T-cell (primary cell): Measurements from ENCODE around the gene EFNB3. TPM values are rescaled to one million over a fixed set of nuclear protein-coding genes. Genes with fewer than 3 reads are reported as not detected.
A peak's percentile ranks its signal among the peaks of the same experiment; 100 is the strongest.

Experiments used
- ATAC-seq, 4 experiments: fragments of 200-7000 bp in 3 of 4; fragments of 150-1000 bp in 1 of 4; cut with Tn5 transposase; replicated peaks in 1 of 4; 1 replicate in 3 of 4; 2 replicates in 1 of 4; pipeline ENCODE4 v1.10.0; 2021; ENCODE audit warnings: moderate library complexity in 3 of 4, mild to moderate bottlenecking in 2 of 4, moderate number of reproducible peaks in 1 of 4
- CTCF ChIA-PET, 2 donors: fragments of 300-600 bp; sonication (Branson Sonifier 250); formaldehyde crosslinking; loops; one replicate each; lab custom pipeline; 2022; ENCODE audit warnings: antibody characterized with exemption in 2 of 2; lab: Charles Lee
- POLR2A ChIA-PET, 2 donors: fragments of 300-600 bp; sonication (Branson Sonifier 250); formaldehyde crosslinking; loops; one replicate each; lab custom pipeline; 2022; ENCODE audit warnings: antibody characterized with exemption in 2 of 2; lab: Charles Lee
- DNase-seq, 35 experiments: peaks; one replicate each; pipeline versions ENCODE4 v3.0.0 to v3.0.0-alpha.2; 2013 to 2023
- H3K27ac ChIP-seq: one replicate; pipeline ENCODE4 v1.5.1; 2013; ENCODE audit warnings: low read length
- H3K27me3 ChIP-seq, 2 experiments: replicated peaks in 1 of 2; 1 replicate in 1 of 2; 2 replicates in 1 of 2; pipeline versions ENCODE4 v1.6.1 to v1.7.0; 2013; ENCODE audit warnings: low read length in 1 of 2, mixed read lengths in 1 of 2; ENCODE audit not compliant: control insufficient read depth in 2 of 2, insufficient read depth in 2 of 2; ENCODE audit errors: extremely low read depth in 1 of 2
- H3K36me3 ChIP-seq, 2 donors: 1 replicate in 1 of 2; 2 replicates in 1 of 2; pipeline versions ENCODE4 v1.6.1 to v1.7.0; 2013; ENCODE audit warnings: low read length in 1 of 2; ENCODE audit not compliant: control insufficient read depth in 2 of 2, insufficient read depth in 1 of 2; ENCODE audit errors: extremely low read depth in 1 of 2
- H3K4me1 ChIP-seq, 2 experiments: 1 replicate in 1 of 2; 2 replicates in 1 of 2; pipeline versions ENCODE4 v1.6.1 to v1.7.0; 2013; ENCODE audit warnings: low read length in 2 of 2, mixed read lengths in 1 of 2; ENCODE audit not compliant: insufficient read depth in 2 of 2, control insufficient read depth in 1 of 2; ENCODE audit errors: extremely low read depth in 1 of 2
- H3K4me3 ChIP-seq, 2 donors: 1 replicate in 1 of 2; 2 replicates in 1 of 2; pipeline versions ENCODE4 v1.5.1 to v1.7.0; 2013; ENCODE audit warnings: mild to moderate bottlenecking in 2 of 2, low read length in 1 of 2, moderate library complexity in 1 of 2; ENCODE audit not compliant: control insufficient read depth in 1 of 2; ENCODE audit errors: extremely low read depth in 1 of 2
- H3K9me3 ChIP-seq: 2 replicates; pipeline ENCODE4 v1.7.0; 2013
- H3K27ac Mint-ChIP-seq, 2 donors: one replicate each; pipeline ENCODE4 v1.8.0; 2020 to 2021; ENCODE audit warnings: mild to moderate bottlenecking in 2 of 2, mixed read lengths in 2 of 2
- H3K27me3 Mint-ChIP-seq, 2 donors: one replicate each; pipeline ENCODE4 v1.8.0; 2021 to 2022; ENCODE audit warnings: mixed read lengths in 2 of 2
- H3K36me3 Mint-ChIP-seq: one replicate; pipeline ENCODE4 v1.8.0; 2021; ENCODE audit warnings: mixed read lengths
- H3K4me1 Mint-ChIP-seq, 3 donors: one replicate each; pipeline ENCODE4 v1.8.0; 2020 to 2022; ENCODE audit warnings: mixed read lengths in 3 of 3, mild to moderate bottlenecking in 1 of 3
- H3K4me3 Mint-ChIP-seq, 3 donors: one replicate each; pipeline ENCODE4 v1.8.0; 2020 to 2022; ENCODE audit warnings: mild to moderate bottlenecking in 3 of 3, mixed read lengths in 3 of 3, moderate library complexity in 3 of 3
- H3K9me3 Mint-ChIP-seq, 3 donors: one replicate each; pipeline ENCODE4 v1.8.0; 2020 to 2022; ENCODE audit warnings: mixed read lengths in 3 of 3
- WGBS: methylation state at CpG from one replicate; pipeline ENCODE4 v1.1.5; 2013; ENCODE audit warnings: missing lambda C conversion rate; ENCODE audit not compliant: insufficient coverage; 5-methylcytosine and 5-hydroxymethylcytosine counted together
- total RNA-seq, 35 experiments: library from RNA in 6 of 35; stranded (reverse) in 6 of 35; fragments of 120-200 nt in 1 of 35; gene quantifications; one replicate each; pipeline versions ENCODE4 v1.2.1 to v1.2.4 and lab custom pipeline; 2013 to 2026

EFNB3 gene
- total RNA-seq, 5 donors from 2014 or later (not counting 1 experiment from before 2014, with no cell fraction given): 0.07 to 0.19 (median 0.18) TPM; not detected in 2

DNA sequence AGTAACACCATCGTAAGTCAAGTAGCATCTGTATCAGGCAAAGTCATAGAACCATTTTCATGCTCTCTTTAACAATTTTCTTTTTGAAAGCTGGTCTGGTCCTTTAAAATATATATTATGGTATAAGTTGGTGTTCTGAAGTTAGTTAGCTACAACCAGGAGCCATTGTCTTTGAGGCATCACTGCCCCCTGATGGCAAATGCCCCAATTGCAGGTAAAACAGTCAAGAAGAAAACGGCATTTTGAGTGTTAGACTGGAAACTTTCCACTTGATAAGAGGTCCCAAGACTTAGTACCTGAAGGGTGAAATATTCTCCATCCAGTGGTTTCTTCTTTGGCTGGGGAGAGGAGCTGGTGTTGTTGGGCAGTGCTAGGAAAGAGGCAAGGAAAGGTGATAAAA is 31.8 kb upstream of the EFNB3 start:
- H3K9me3 ChIP-seq: no peaks in the 10 kb centered on the region
- ChIA-PET POLR2A (interaction anchor here in 1 of 2 donors (0.6 kb wide), 1 partner anchor 46 kb away, joined by 3 read pairs; no protein-coding TSS in a partner anchor), CTCF (interaction anchor here (0.8 to 1.2 kb wide), 5 partner anchors 12 to 84 kb away, joined by 4 to 9 read pairs (median 5); partner anchors contain the start of genes FXR2 (in 1 of the 2), TP53 (in 1 of the 2) and WRAP53 (in 1 of the 2))
- Mint-ChIP-seq H3K36me3 (peaks cover 40% of the 10 kb centered on the region), H3K4me1 (peaks cover 0 to 7% (median 4%) of the 10 kb centered on the region in 3 donors), H3K27ac (no peak overlapping the region), H3K4me3 (no peak overlapping the region), H3K27me3 (no peaks in the 10 kb centered on the region), H3K9me3 (no peaks in the 10 kb centered on the region)
- peaks cover 6 to 61% of the 10 kb centered on the region in 2 donors for H3K36me3 ChIP-seq
- H3K4me1 ChIP-seq: no peaks in the 10 kb centered on the region
- H3K27me3 ChIP-seq: no peaks in the 10 kb centered on the region
- ATAC-seq (no peak), DNase-seq (peak in 7 of 35 experiments; percentile 12 to 40 (median 21))
- no peak overlapping the region for H3K4me3 ChIP-seq
- H3K27ac ChIP-seq: no peak overlapping the region
- no CpG with 5 or more reads among the region's 2 CpGs for WGBS

GRCh38 chr17:7674934-7675333 is 30.1 kb upstream of the EFNB3 start:
- POLR2A ChIA-PET: interaction anchor here in 1 of 2 donors (0.6 kb wide), 1 partner anchor 436 kb away, joined by 5 read pairs; no protein-coding TSS in a partner anchor
- Histone ChIP-seq H3K36me3 (peaks cover 6 to 47% of the 10 kb centered on the region in 2 donors), H3K4me3 (no peak overlapping the region), H3K27me3 (no peaks in the 10 kb centered on the region), H3K9me3 (no peaks in the 10 kb centered on the region), H3K27ac (no peak overlapping the region), H3K4me1 (no peaks in the 10 kb centered on the region)
- H3K4me3 Mint-ChIP-seq: no peak overlapping the region
- H3K27me3 Mint-ChIP-seq: no peaks in the 10 kb centered on the region
- H3K4me1 Mint-ChIP-seq: peaks cover 2 to 7% (median 6%) of the 10 kb centered on the region in 3 donors
- H3K9me3 Mint-ChIP-seq: no peaks in the 10 kb centered on the region
- CTCF ChIA-PET: interaction anchor here in 1 of 2 donors (1.1 kb wide), 1 partner anchor 12 kb away, joined by 4 read pairs; the partner anchor contains the start of gene TP53
- H3K27ac Mint-ChIP-seq: no peak overlapping the region
- WGBS: over 99% methylated on average over 12 of the region's 14 CpGs
- no peak for DNase-seq
- no peak for ATAC-seq
- H3K36me3 Mint-ChIP-seq: peaks cover 33% of the 10 kb centered on the region

- no peaks in the 10 kb centered on the region for H3K4me1 ChIP-seq
- ChIA-PET POLR2A (no interaction called here), CTCF (interaction anchor here in 1 of 2 donors (0.6 kb wide), 1 partner anchor 12 kb away, joined by 3 read pairs; the partner anchor contains the start of gene WRAP53)
- Mint-ChIP-seq H3K27me3 (no peaks in the 10 kb centered on the region), H3K27ac (no peak overlapping the region), H3K4me1 (peaks cover 3 to 7% (median 7%) of the 10 kb centered on the region in 3 donors), H3K9me3 (no peaks in the 10 kb centered on the region), H3K4me3 (no peak overlapping the region), H3K36me3 (peaks cover 28% of the 10 kb centered on the region)
- H3K36me3 ChIP-seq: peaks cover 0 to 38% of the 10 kb centered on the region in 2 donors
- DNase-seq (no peak), ATAC-seq (no peak)
- WGBS: no CpG with 5 or more reads among the region's 5 CpGs
- no peak overlapping the region for H3K27ac ChIP-seq
- H3K27me3 ChIP-seq: no peaks in the 10 kb centered on the region
- no peaks in the 10 kb centered on the region for H3K9me3 ChIP-seq
- H3K4me3 ChIP-seq: no peak overlapping the region
Measured at GRCh38 chr17:7676533-7676932, 28.5 kb upstream of the EFNB3 start.

- WGBS: 96% methylated on average over 7 of the region's 10 CpGs
- no peak for ATAC-seq
- no peaks in the 10 kb centered on the region for H3K27me3 Mint-ChIP-seq
Measured at GRCh38 chr17:7677388-7678067, 27.5 kb upstream of the EFNB3 start.

DNA sequence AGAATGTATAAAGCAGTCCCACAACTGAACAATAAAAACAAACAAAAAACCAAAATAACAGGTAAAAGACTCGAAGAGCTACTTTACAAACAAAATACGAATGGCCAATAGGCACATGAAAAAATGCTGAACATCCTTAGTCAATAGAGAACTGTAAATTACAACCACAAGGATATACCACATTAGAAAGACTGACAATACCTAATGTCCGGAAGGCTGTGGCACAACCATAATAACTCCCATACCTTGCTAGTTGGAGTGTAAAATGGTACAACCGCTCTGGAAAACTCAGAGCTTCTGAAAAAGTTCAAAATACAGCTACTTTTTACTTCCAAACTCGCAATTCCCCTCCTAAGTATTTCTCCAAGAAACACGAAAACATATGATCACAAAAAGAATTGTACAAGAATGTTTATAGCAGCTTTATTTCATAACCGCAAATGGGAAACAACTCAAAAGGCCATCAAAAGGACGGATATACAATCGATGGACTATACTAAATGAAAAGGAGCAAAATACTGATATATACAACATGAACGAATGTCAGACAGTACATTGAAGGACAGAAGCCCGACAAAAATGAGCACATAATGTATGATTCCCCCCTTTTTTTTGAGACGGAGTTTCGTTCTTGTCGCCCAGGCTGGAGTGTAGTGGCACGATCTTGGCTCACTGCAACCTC is 20.0 kb upstream of the EFNB3 start:
- H3K27me3 Mint-ChIP-seq: no peaks in the 10 kb centered on the region
- Histone ChIP-seq H3K4me1 (peaks cover 17 to 35% of the 10 kb centered on the region in 2 experiments), H3K36me3 (peaks cover 0 to 4% of the 10 kb centered on the region in 2 donors), H3K27ac (peak overlapping the region; percentile 98), H3K9me3 (no peaks in the 10 kb centered on the region), H3K27me3 (no peaks in the 10 kb centered on the region), H3K4me3 (peak overlapping the region; percentile 89 to 99)
- peaks cover 41 to 52% (median 49%) of the 10 kb centered on the region in 3 donors for H3K4me1 Mint-ChIP-seq
- H3K4me3 Mint-ChIP-seq: peak overlapping the region; percentile 85 to 99 (median 96)
- 50% methylated on average over 2 of the region's 15 CpGs for WGBS
- ChIA-PET CTCF (interaction anchor here (0.6 to 4.0 kb wide), 6 partner anchors 12 to 1286 kb away, joined by 3 to 26 read pairs (median 4); partner anchors contain the start of genes SAT2 (in 1 of the 2) and TMEM102 (in 1 of the 2)), POLR2A (interaction anchor here in 1 of 2 donors (0.6 to 1.0 kb wide), 2 partner anchors 73 to 350 kb away, joined by 3 to 4 read pairs; no protein-coding TSS in a partner anchor)
- DNase-seq (peak in 1 of 35 experiments; percentile 33), ATAC-seq (no peak)
- H3K36me3 Mint-ChIP-seq: no peaks in the 10 kb centered on the region
- peak overlapping the region; percentile 100 for H3K27ac Mint-ChIP-seq
- no peaks in the 10 kb centered on the region for H3K9me3 Mint-ChIP-seq

More at GRCh38 chr17:7677388-7678067, 27.5 kb upstream of the EFNB3 start:
- Mint-ChIP-seq H3K9me3 (no peaks in the 10 kb centered on the region), H3K27ac (peak overlapping the region in 1 of 2 donors; percentile 2), H3K4me3 (no peak overlapping the region), H3K36me3 (peaks cover 28% of the 10 kb centered on the region), H3K4me1 (peaks cover 5 to 10% (median 7%) of the 10 kb centered on the region in 3 donors)
- H3K27ac ChIP-seq: no peak overlapping the region
- H3K9me3 ChIP-seq: no peaks in the 10 kb centered on the region
- H3K27me3 ChIP-seq: no peaks in the 10 kb centered on the region
- CTCF ChIA-PET: interaction anchor here in 1 of 2 donors (0.6 kb wide), 2 partner anchors 11 to 45 kb away, joined by 3 read pairs; partner anchors contain the start of gene WRAP53
- H3K4me1 ChIP-seq: peaks cover 0 to 2% of the 10 kb centered on the region in 2 experiments
- no peak for DNase-seq
- POLR2A ChIA-PET: no interaction called here
- H3K4me3 ChIP-seq: no peak overlapping the region
- H3K36me3 ChIP-seq: peaks cover 0 to 31% of the 10 kb centered on the region in 2 donors
